K562 (cell line): ENCODE data around the gene SLC10A4. TPM values are rescaled to one million over a fixed set of nuclear protein-coding genes. Genes with fewer than 3 reads are reported as not detected.
A peak's percentile ranks its signal among the peaks of the same experiment; 100 is the strongest.

Experiments
- CAMTA2 ChIP-seq: fragments of 250-450 bp; sonication (Bioruptor Pico); conservative IDR thresholded peaks from 2 replicates; pipeline ENCODE4 v1.5.1; 2022
- CTBP1 ChIP-seq: fragments of 450-650 bp; IDR thresholded peaks from 2 replicates; pipeline ENCODE4 v1.6.1; 2016; ENCODE audit warnings: borderline replicate concordance
- GATA2 ChIP-seq: sonication (generic); formaldehyde crosslinking; IDR thresholded peaks from 2 replicates; pipeline ENCODE4 v1.4.0; 2020; ENCODE audit warnings: mild to moderate bottlenecking, missing genetic modification reagents
- HNRNPK ChIP-seq: fragments of 200-400 bp; formaldehyde crosslinking; IDR thresholded peaks from one replicate; pipeline ENCODE4 v1.6.1; 2018; ENCODE audit warnings: mild to moderate bottlenecking, low read depth, low read length; ENCODE audit not compliant: poor library complexity, severe bottlenecking
- KLF1 ChIP-seq: fragments of 450-650 bp; IDR thresholded peaks from 2 replicates; pipeline ENCODE4 v1.6.1; 2016; ENCODE audit warnings: missing genetic modification characterization, missing compliant biosample characterization
- L3MBTL2 ChIP-seq: fragments of 450-650 bp; IDR thresholded peaks from 2 replicates; pipeline ENCODE4 v1.6.1; 2016; ENCODE audit warnings: mild to moderate bottlenecking, moderate library complexity
- NFIC ChIP-seq: fragments of 450-650 bp; IDR thresholded peaks from 2 replicates; pipeline ENCODE4 v1.6.1; 2017; ENCODE audit warnings: mild to moderate bottlenecking, inconsistent platforms
- NRF1 ChIP-seq, 2 experiments: fragments of 450-650 bp; IDR thresholded peaks in 1 of 2; conservative IDR thresholded peaks in 1 of 2; 2 replicates each; pipeline ENCODE4 v1.6.1; 2014; ENCODE audit warnings: mild to moderate bottlenecking in 2 of 2
- ZNF764 ChIP-seq: fragments of 250-450 bp; sonication (Bioruptor Pico); IDR thresholded peaks from 2 replicates; pipeline ENCODE4 v1.4.0; 2020; ENCODE audit warnings: low read depth, mild to moderate bottlenecking, moderate library complexity
- ZNF778 ChIP-seq: fragments of 450-650 bp; formaldehyde crosslinking; IDR thresholded peaks from 2 replicates; pipeline ENCODE4 v1.4.0; 2020; ENCODE audit warnings: mild to moderate bottlenecking, moderate library complexity
- polyA plus RNA-seq, 8 experiments: library from polyadenylated mRNA; depleted of rRNA in 4 of 8; stranded (reverse) in 5 of 8; unstranded in 3 of 8; fragments of >200 nt; fragmentation: Nextera tagmentation in 2 of 8; fragmentation: Illumina TruSeq in 1 of 8; extraction: Ambion mirVana in 2 of 8; extraction: Trizol in 1 of 8; gene quantifications; 2 replicates each; pipeline versions ENCODE4 v1.2.1 to v1.2.3, GENCODE V29; 2011 to 2014; ENCODE audit warnings: inconsistent platforms in 1 of 8, missing spikeins in 1 of 8
- total RNA-seq, 7 experiments: library from RNA; depleted of rRNA in 6 of 7; stranded (reverse); fragments of >200 nt in 6 of 7; fragmentation: Illumina TruSeq in 2 of 7; extraction: Trizol in 2 of 7; gene quantifications; 2 replicates each; pipeline versions ENCODE4 v1.2.1 to v1.2.3, GENCODE V29; 2011 to 2021; ENCODE audit warnings: low replicate concordance in 1 of 7
- TF ChIP-seq, protein P1 (sequence below): fragments of 450-650 bp; IDR thresholded peaks from 2 replicates; pipeline ENCODE4 v1.6.1; 2017; ENCODE audit warnings: antibody characterized with exemption
- TF ChIP-seq, protein P2 (sequence below): sonication (generic); IDR thresholded peaks from 2 replicates; pipeline ENCODE4 v1.6.1; 2016
- TF ChIP-seq, protein P3 (sequence below), 2 experiments: fragments of 450-650 bp; IDR thresholded peaks; 2 replicates each; pipeline ENCODE4 v1.6.1; 2016; ENCODE audit warnings: mild to moderate bottlenecking in 2 of 2, borderline replicate concordance in 1 of 2, low read depth in 1 of 2, moderate library complexity in 1 of 2
- TF ChIP-seq, protein P4 (sequence below): fragments of 450-650 bp; IDR thresholded peaks from 2 replicates; pipeline ENCODE4 v1.6.1; 2014; ENCODE audit warnings: low read depth, mild to moderate bottlenecking, moderate library complexity, borderline replicate concordance

Gene SLC10A4
- total and polyA plus RNA-seq, 9 of the 15 experiments (the other 6 are each of a cell fraction or from before 2014, with no cell fraction given), result 2.5 to 16.9 (median 9.3) TPM

GRCh38 chr4:48483777-48484493 is 792 bp downstream of the SLC10A4 start (continued):
- TF ChIP-seq, protein P1, sequence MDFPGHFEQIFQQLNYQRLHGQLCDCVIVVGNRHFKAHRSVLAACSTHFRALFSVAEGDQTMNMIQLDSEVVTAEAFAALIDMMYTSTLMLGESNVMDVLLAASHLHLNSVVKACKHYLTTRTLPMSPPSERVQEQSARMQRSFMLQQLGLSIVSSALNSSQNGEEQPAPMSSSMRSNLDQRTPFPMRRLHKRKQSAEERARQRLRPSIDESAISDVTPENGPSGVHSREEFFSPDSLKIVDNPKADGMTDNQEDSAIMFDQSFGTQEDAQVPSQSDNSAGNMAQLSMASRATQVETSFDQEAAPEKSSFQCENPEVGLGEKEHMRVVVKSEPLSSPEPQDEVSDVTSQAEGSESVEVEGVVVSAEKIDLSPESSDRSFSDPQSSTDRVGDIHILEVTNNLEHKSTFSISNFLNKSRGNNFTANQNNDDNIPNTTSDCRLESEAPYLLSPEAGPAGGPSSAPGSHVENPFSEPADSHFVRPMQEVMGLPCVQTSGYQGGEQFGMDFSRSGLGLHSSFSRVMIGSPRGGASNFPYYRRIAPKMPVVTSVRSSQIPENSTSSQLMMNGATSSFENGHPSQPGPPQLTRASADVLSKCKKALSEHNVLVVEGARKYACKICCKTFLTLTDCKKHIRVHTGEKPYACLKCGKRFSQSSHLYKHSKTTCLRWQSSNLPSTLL, result no peak
- no peak for TF ChIP-seq ZNF764 (CRISPR knock-in tag)
- TF ChIP-seq, protein P2, sequence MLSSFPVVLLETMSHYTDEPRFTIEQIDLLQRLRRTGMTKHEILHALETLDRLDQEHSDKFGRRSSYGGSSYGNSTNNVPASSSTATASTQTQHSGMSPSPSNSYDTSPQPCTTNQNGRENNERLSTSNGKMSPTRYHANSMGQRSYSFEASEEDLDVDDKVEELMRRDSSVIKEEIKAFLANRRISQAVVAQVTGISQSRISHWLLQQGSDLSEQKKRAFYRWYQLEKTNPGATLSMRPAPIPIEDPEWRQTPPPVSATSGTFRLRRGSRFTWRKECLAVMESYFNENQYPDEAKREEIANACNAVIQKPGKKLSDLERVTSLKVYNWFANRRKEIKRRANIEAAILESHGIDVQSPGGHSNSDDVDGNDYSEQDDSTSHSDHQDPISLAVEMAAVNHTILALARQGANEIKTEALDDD, result no peak
- TF ChIP-seq CTBP1, result peak; percentile 47; the same call in 1 of the 2 replicates
- TF ChIP-seq ZNF778, result no peak
- no peak for TF ChIP-seq CAMTA2 (CRISPR knock-in tag)
- peak; percentile 40 for TF ChIP-seq NFIC
- no peak for TF ChIP-seq HNRNPK
- TF ChIP-seq, protein P3, sequence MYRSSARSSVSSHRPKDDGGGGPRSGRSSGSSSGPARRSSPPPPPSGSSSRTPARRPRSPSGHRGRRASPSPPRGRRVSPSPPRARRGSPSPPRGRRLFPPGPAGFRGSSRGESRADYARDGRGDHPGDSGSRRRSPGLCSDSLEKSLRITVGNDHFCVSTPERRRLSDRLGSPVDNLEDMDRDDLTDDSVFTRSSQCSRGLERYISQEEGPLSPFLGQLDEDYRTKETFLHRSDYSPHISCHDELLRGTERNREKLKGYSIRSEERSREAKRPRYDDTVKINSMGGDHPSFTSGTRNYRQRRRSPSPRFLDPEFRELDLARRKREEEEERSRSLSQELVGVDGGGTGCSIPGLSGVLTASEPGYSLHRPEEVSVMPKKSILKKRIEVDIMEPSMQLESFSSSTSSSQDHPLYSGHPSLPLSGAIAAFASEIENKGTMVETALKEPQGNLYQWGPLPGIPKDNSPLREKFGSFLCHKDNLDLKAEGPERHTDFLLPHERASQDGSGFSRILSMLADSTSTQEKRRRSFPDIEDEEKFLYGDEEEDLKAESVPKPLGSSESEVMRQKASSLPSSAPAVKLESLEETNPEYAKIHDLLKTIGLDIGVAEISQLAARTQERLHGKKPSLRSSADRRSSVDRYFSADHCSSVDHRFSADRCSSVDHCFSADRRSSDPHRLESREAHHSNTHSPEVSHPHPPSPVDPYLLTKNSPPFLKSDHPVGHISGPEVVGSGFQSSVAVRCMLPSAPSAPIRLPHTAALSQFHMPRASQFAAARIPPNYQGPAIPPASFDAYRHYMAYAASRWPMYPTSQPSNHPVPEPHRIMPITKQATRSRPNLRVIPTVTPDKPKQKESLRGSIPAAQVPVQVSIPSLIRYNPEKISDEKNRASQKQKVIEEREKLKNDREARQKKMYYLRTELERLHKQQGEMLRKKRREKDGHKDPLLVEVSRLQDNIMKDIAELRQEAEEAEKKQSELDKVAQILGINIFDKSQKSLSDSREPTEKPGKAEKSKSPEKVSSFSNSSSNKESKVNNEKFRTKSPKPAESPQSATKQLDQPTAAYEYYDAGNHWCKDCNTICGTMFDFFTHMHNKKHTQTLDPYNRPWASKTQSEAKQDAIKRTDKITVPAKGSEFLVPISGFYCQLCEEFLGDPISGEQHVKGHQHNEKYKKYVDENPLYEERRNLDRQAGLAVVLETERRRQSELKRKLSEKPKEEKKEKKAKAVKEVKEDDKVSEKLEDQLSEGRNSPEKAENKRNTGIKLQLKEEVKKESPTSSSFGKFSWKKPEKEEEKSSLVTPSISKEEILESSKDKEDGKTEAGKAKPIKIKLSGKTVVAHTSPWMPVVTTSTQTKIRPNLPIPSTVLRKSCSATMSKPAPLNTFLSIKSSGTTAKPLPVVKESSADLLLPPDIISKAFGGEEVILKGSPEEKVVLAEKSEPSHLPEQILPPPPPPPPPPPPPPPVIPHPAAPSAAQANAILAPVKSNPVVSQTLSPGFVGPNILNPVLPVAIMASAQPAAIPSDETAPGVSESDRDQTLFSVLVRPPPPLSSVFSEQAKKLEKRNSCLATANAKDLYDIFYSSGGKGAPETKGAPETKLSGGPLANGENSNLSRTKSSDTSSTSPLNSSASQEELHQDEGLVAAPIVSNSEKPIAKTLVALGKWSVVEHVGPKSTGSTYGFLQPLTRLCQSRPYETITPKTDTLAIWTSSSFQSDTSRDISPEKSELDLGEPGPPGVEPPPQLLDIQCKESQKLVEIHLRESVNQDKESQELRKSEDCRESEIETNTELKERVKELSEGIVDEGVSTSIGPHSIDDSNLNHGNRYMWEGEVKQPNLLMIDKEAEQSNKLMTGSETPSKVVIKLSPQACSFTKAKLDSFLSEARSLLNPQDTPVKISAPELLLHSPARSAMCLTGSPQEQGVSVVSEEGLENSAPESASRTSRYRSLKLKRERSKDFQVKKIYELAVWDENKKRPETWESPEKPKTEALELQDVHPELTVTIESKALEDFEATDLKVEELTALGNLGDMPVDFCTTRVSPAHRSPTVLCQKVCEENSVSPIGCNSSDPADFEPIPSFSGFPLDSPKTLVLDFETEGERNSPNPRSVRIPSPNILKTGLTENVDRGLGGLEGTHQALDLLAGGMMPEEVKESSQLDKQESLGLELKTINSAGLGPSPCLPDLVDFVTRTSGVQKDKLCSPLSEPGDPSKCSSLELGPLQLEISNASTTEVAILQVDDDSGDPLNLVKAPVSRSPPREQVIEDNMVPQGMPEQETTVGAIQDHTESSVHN (IDR thresholded peaks at IDR 0.05; ENCODE audit: borderline replicate concordance in 1 of 2, low read depth in 1 of 2), result no peak
- TF ChIP-seq GATA2 (CRISPR knock-in tag), result peak; percentile 67; the same call in 1 of the 2 replicates
- peak; percentile 85; the same call in 1 of the 2 replicates for TF ChIP-seq L3MBTL2
- no peak for TF ChIP-seq KLF1 (tag)
- TF ChIP-seq, protein P4, sequence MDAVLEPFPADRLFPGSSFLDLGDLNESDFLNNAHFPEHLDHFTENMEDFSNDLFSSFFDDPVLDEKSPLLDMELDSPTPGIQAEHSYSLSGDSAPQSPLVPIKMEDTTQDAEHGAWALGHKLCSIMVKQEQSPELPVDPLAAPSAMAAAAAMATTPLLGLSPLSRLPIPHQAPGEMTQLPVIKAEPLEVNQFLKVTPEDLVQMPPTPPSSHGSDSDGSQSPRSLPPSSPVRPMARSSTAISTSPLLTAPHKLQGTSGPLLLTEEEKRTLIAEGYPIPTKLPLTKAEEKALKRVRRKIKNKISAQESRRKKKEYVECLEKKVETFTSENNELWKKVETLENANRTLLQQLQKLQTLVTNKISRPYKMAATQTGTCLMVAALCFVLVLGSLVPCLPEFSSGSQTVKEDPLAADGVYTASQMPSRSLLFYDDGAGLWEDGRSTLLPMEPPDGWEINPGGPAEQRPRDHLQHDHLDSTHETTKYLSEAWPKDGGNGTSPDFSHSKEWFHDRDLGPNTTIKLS, result 0 out of 2 replicates have a peak, but pooled peaks have one; percentile 15
- peak; percentile 12 to 55; a peak in 3 of 4 replicates for TF ChIP-seq NRF1 (conservative IDR thresholded peaks at IDR 0.05 in 1 of 2, IDR thresholded peaks at IDR 0.05 in 1 of 2)
